GM19468 (cell line): Measurements from ENCODE around the gene EVL.

Experiments
- ATAC-seq: cut with Tn5 transposase; IDR thresholded peaks from one replicate; pipeline ENCODE4 v1.9.1; 2021; ENCODE audit warnings: mild to moderate bottlenecking, moderate library complexity, moderate number of reproducible peaks; ENCODE audit not compliant: unreplicated experiment; ENCODE audit errors: extremely low read depth

EVL gene

DNA sequence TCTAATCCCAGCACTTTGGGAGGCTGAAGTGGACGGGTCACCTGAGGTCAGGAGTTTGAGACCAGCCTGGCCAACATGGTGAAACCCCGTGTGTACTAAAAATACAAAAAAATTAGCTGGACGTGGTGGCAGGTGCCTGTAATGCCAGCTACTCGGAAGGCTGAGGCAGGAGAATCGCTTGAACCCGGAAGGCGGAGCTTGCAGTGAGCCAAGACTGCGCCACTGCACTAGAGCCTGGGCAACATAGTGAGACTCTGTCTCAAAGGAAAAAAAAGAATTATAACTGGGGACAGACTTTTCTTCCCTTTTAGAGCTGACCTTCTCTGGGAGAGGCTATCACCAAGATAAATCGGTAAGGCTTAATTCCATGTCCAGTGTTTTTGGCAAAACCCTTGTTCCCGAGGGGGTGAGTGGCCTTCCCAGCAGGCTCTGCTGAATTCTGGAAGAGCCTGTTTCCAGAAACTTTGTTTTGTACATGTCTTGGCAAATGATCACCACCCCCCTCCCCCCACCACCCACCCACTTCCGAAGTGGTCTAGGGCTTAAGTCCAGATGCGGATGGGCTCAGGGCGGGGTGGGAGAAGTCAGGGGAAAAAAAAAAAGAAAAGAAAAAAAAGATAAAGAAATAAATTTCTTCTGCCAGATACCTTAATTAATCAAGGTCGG, 126.5 kb downstream of the EVL start:
- ATAC-seq, result no peak

DNA sequence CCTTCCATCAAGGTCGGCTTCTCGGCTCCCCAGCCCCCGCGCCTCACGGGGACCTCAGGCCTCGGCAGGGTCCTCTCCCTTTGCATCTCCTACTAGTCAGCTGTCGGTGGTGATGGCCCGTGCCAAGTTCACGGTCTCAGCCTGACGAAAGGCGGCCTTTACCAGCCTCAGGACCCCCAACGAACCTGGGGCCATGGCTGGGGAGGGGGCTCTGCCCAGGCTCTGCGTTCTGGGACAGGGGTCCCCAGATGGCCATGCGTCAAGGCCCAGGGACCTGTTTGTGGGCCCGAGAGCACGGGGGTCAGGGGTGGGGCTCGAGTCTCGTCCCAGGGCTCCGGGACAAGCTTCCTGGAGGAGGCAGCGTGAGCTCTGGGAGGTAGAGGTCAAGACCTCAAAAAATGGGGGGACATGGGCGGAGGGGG, 127.0 kb downstream of the EVL start:
- no peak for ATAC-seq

DNA sequence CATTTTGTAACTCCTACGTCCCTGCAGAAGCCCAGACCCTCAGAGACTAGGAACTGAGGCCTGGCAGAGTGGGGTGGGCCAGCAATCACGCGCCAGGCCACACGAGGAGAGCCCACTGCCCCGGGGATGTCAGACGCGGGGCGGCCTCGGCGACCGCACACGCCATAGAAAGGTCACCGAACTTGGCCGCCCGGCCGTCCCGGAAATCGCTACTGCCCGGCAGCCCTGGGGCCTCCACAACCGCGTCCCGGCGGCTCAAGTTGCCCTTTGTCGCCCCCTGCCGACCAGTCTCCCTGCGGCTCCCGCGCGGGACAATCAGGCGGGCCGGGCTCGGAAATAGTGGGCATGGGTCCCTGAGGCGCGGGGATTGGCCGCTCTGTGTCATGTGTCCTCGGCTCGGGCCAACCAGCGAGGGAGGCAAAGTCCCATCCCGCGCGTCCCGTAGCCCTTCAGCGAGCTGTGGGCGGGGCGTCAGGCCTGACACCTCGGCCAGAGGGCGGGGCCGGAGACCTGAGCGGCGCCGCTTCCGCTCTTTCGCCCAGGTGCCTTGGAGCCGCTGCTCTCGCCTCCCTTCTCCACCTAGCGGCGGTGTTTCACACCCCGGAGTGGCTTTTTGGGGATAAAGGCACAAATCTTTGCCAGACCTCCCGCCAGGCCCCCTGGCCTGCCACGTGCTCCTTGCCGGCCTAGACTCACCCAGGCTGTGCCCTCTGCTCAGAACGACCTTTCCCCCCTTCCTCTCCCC, 127.6 kb downstream of the EVL start:
- ATAC-seq, result peak; percentile 98
